NCI-H2107 treated with DMSO at 0.1 percent for 48 hours (cell line): ENCODE measurements around the gene KCNN4.
"Not testable (repeated sequence)": the region's sequence is repeated elsewhere in the genome, so short reads cannot be mapped to it uniquely, and the experiment has no call there.

ENCODE experiments used
- DNase-seq: peaks from one replicate; lab custom pipeline; 2025; ENCODE audit not compliant: unreplicated experiment; lab: John Stamatoyannopoulos, UW

The KCNN4 gene

GRCh38 chr19:43775299-43775890 is 5.4 kb downstream of the KCNN4 start:
- DNase-seq: no peak

GRCh38 chr19:43774940-43775258 is 5.9 kb downstream of the KCNN4 start:
- DNase-seq: not testable (repeated sequence)

- DNase-seq: no peak
Observed at GRCh38 chr19:43774103-43774939, 6.5 kb downstream of the KCNN4 start.

GRCh38 chr19:43773725-43774102 is 7.1 kb downstream of the KCNN4 start:
- no peak for DNase-seq

GRCh38 chr19:43769256-43769655 is 11.5 kb downstream of the KCNN4 start:
- DNase-seq: no peak

GRCh38 chr19:43768273-43769050 is 12.3 kb downstream of the KCNN4 start:
- DNase-seq: no peak

GRCh38 chr19:43767818-43768217 is 13.0 kb downstream of the KCNN4 start:
- DNase-seq: no peak

- DNase-seq: no peak
Observed at GRCh38 chr19:43767316-43767715, 13.5 kb downstream of the KCNN4 start.

GRCh38 chr19:43766755-43767043 is 14.1 kb downstream of the KCNN4 start:
- DNase-seq: no peak

- DNase-seq: no peak
Observed at GRCh38 chr19:43765109-43765876, 15.5 kb downstream of the KCNN4 start.

- not testable (repeated sequence) for DNase-seq
Observed at GRCh38 chr19:43764684-43765083, 16.1 kb downstream of the KCNN4 start.

- no peak for DNase-seq
Observed at GRCh38 chr19:43763473-43763939, 17.3 kb downstream of the KCNN4 start.

- no peak for DNase-seq
Observed at GRCh38 chr19:43762814-43763213, 18.0 kb downstream of the KCNN4 start.

GRCh38 chr19:43760941-43761340 is 19.8 kb downstream of the KCNN4 start:
- no peak for DNase-seq

- DNase-seq: no peak
Observed at GRCh38 chr19:43759515-43759914, 21.3 kb downstream of the KCNN4 start.

GRCh38 chr19:43755256-43755801 is 25.4 kb downstream of the KCNN4 start:
- DNase-seq: peak; percentile 37

GRCh38 chr19:43754503-43755255 is 26.1 kb downstream of the KCNN4 start, which contains the start of gene SMG9:
TSS of gene SMG9 (minus strand) at chr19:43754962. CDS start at chr19:43750741, 4,221 bp downstream.
- peak; percentile 85 for DNase-seq

GRCh38 chr19:43754253-43754502 is 26.6 kb downstream of the KCNN4 start:
- no peak for DNase-seq

- DNase-seq: no peak
Observed at GRCh38 chr19:43752287-43752875, 28.4 kb downstream of the KCNN4 start.
